ENCODE results near the gene ATP6V0E1.

DNA sequence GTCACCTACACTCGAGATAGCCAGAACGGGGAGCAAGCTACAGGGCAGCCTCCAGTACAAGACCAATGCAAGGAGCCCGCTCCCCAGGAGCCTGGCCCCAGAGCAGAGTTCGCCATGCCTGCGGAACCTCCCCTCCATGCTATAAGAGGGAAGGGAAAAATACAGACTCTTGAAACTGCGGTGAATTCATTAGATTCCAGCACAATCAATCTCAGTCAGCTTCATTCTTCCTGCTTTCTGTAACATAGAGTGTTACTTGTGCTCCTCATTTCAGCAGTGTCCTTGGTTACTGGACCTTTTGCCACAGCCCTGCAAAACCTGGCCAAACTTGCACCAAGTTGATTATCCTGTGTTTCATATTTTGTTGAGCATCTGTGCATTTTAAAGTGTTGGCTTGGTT lies 50.4 kb downstream of the ATP6V0E1 start:
- TF ChIP-seq, protein P1, sequence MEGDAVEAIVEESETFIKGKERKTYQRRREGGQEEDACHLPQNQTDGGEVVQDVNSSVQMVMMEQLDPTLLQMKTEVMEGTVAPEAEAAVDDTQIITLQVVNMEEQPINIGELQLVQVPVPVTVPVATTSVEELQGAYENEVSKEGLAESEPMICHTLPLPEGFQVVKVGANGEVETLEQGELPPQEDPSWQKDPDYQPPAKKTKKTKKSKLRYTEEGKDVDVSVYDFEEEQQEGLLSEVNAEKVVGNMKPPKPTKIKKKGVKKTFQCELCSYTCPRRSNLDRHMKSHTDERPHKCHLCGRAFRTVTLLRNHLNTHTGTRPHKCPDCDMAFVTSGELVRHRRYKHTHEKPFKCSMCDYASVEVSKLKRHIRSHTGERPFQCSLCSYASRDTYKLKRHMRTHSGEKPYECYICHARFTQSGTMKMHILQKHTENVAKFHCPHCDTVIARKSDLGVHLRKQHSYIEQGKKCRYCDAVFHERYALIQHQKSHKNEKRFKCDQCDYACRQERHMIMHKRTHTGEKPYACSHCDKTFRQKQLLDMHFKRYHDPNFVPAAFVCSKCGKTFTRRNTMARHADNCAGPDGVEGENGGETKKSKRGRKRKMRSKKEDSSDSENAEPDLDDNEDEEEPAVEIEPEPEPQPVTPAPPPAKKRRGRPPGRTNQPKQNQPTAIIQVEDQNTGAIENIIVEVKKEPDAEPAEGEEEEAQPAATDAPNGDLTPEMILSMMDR (IDR thresholded peaks at IDR 0.05) = no peak
- TF ChIP-seq POLR2A (IDR thresholded peaks at IDR 0.05) = no peak

Data from Peyer's patch (tissue), 4 donors.